AG04450 (cell line): Measurements from ENCODE around the gene FHIT. TPM values are rescaled to one million over a fixed set of nuclear protein-coding genes. Genes with fewer than 3 reads are reported as not detected.

ENCODE experiments used
- CTCF ChIA-PET: fragments of 300-600, 350-600 bp; formaldehyde crosslinking; extraction: SDS; loops from one replicate; lab custom pipeline; 2022; ENCODE audit warnings: antibody characterized with exemption, inconsistent platforms; lab: Charles Lee
- POLR2A ChIA-PET: fragments of 350-600 bp; formaldehyde crosslinking; extraction: SDS; loops from one replicate; lab custom pipeline; 2021; ENCODE audit warnings: antibody characterized with exemption, inconsistent platforms; lab: Yijun Ruan, JAX
- DNase-seq: peaks from one replicate; pipeline ENCODE4 v3.0.0-alpha.2; 2011; ENCODE audit warnings: low read depth, low spot score
- H3K27ac ChIP-seq: one replicate; pipeline ENCODE4 v1.5.1; 2012; ENCODE audit warnings: low read depth, low read length, control low read depth
- H3K27me3 ChIP-seq: one replicate; pipeline ENCODE4 v1.6.0; 2012; ENCODE audit warnings: low read length; ENCODE audit not compliant: control insufficient read depth, insufficient read depth
- H3K4me3 ChIP-seq: 2 replicates; pipeline ENCODE4 v1.5.1; 2011; ENCODE audit warnings: mild to moderate bottlenecking, low read depth, low read length, control low read depth
- H3K9me3 ChIP-seq: 2 replicates; pipeline ENCODE4 v1.5.1; 2012; ENCODE audit warnings: low read length; ENCODE audit not compliant: control insufficient read depth, insufficient read depth
- CTCF ChIP-seq: IDR thresholded peaks from 2 replicates; pipeline ENCODE4 v1.5.1; 2011; ENCODE audit warnings: low read depth, low read length, control low read depth, inconsistent platforms
- polyA plus RNA-seq: library from polyadenylated mRNA; depleted of rRNA; stranded (reverse); fragments of >200 nt; gene quantifications from 2 replicates; pipeline ENCODE4 v1.2.3, GENCODE V29; 2011

The FHIT gene
- polyA plus RNA-seq, 1 experiment: 0.17 TPM

- TF ChIP-seq CTCF: no peak
- Histone ChIP-seq H3K9me3 (no peaks in the 10 kb centered on the region), H3K27ac (no peak overlapping the region), H3K27me3 (no peaks in the 10 kb centered on the region), H3K4me3 (no peak overlapping the region)
- POLR2A ChIA-PET: no interaction called here
- DNase-seq: no peak
- CTCF ChIA-PET: no interaction called here
These were observed 1160.7 kb downstream of the FHIT start for GRCh38 chr3:60090548-60090947.

- TF ChIP-seq CTCF: no peak
- H3K27me3 ChIP-seq: no peaks in the 10 kb centered on the region
- H3K27ac ChIP-seq: peak overlapping the region; percentile 4
- ChIA-PET POLR2A (no interaction called here), CTCF (no interaction called here)
- H3K4me3 ChIP-seq: no peak overlapping the region
- no peaks in the 10 kb centered on the region for H3K9me3 ChIP-seq
- DNase-seq: no peak
These were observed 1164.4 kb downstream of the FHIT start for GRCh38 chr3:60086811-60087210.

GRCh38 chr3:60085649-60086048 is 1165.6 kb downstream of the FHIT start:
- Histone ChIP-seq H3K9me3 (no peaks in the 10 kb centered on the region), H3K27ac (no peak overlapping the region), H3K4me3 (no peak overlapping the region), H3K27me3 (no peaks in the 10 kb centered on the region)
- ChIA-PET CTCF (no interaction called here), POLR2A (no interaction called here)
- no peak for TF ChIP-seq CTCF
- DNase-seq: no peak

GRCh38 chr3:60081381-60082095 is 1169.7 kb downstream of the FHIT start:
- Histone ChIP-seq H3K9me3 (no peaks in the 10 kb centered on the region), H3K27ac (no peak overlapping the region), H3K27me3 (no peaks in the 10 kb centered on the region), H3K4me3 (no peak overlapping the region)
- ChIA-PET CTCF (no interaction called here), POLR2A (no interaction called here)
- no peak for DNase-seq
- no peak for TF ChIP-seq CTCF

GRCh38 chr3:60080648-60081047 is 1170.6 kb downstream of the FHIT start:
- POLR2A ChIA-PET: no interaction called here
- CTCF ChIA-PET: no interaction called here
- DNase-seq: no peak

More at GRCh38 chr3:60080648-60081047, 1170.6 kb downstream of the FHIT start:
- Histone ChIP-seq H3K4me3 (no peak overlapping the region), H3K27ac (no peak overlapping the region), H3K9me3 (no peaks in the 10 kb centered on the region), H3K27me3 (no peaks in the 10 kb centered on the region)
- TF ChIP-seq CTCF: no peak
